GM19467 (cell line): ENCODE data around the gene CTNNA2.

ENCODE experiments used
- ATAC-seq: cut with Tn5 transposase; IDR thresholded peaks from one replicate; pipeline ENCODE4 v1.9.1; 2021; ENCODE audit warnings: mild to moderate bottlenecking, moderate library complexity; ENCODE audit not compliant: unreplicated experiment

CTNNA2 gene

GRCh38 chr2:79782576-79783452 is 270.0 kb downstream of the CTNNA2 start:
- no peak for ATAC-seq

- no peak for ATAC-seq
Observed at GRCh38 chr2:79788952-79789651, 276.3 kb downstream of the CTNNA2 start.

DNA sequence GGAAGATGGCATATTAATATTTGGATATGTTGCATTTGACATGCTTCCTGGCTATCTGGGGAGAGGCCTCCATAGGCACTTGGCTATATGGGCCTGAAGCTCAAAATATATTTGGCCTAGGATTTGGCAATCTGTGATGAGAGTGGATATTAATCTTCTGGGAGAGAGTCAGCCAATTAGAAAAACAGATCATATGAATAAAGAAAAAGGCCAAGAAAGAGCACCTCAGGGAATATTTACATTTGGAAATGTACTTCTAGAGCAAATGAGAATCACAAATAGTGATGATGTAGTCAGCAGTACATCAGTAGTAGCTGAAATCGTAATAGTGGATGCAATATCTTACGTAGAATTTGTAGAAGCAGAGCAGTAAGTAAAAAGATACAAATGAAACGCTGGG is 277.0 kb downstream of the CTNNA2 start:
- ATAC-seq: no peak

DNA sequence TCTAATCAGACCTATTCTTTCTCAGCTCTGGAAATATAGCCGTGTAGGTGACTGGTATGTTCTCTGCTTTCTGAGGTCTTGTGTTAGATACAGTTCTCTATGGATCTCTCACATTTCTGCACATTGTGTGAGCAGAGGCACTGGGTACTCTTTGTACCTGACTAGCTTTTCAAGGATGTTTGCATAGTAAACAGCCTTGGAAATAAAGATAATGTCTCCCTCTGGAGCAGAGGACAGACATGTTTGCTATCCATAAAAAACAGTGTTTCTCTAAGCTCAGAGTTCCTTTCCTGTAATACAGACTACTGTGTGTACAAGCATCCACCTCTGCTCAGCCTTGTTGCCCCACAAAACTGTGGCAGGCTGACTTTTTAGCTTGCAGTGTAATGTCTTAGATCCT is 279.2 kb downstream of the CTNNA2 start:
- no peak for ATAC-seq

DNA sequence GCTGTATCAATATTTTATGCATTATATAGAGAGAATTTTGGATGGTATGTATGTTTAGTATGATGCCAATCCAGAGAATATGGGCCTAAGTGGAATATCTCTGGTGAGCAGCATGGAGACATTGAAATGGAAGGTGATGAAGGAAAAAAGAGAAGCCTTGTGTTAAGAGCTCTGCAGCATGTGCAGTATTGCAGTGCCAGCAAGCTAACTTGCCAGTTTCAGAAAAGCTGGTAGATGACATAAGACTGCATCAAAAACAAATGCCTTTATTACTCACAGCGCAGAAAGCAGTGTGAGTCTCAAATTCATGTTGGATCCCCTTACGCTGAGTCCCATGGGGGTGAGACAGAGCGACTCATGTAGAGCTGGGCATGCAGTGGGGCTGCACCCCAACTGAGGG is 280.2 kb downstream of the CTNNA2 start:
- ATAC-seq: no peak

DNA sequence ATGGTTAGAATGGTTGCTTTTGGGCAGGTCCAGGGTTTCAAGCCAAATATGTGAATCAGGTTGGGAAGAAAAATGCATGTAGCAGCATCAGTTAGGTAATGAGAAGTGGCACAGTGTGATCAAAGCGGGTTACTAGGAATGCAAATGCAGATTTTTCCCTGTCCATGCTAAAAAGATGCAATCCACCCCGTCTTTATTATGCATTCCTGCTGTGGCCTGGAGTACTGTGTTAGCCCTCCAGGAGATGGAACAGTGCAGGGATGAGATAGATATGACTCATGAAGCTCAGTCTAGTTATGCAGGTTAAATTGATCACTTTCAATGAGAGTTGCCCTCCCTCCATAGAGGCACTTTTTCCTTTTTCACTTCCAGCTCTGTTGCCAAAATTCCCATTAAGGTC is 283.8 kb downstream of the CTNNA2 start:
- no peak for ATAC-seq

- no peak for ATAC-seq
Observed at GRCh38 chr2:79798776-79799175, 285.9 kb downstream of the CTNNA2 start.

DNA sequence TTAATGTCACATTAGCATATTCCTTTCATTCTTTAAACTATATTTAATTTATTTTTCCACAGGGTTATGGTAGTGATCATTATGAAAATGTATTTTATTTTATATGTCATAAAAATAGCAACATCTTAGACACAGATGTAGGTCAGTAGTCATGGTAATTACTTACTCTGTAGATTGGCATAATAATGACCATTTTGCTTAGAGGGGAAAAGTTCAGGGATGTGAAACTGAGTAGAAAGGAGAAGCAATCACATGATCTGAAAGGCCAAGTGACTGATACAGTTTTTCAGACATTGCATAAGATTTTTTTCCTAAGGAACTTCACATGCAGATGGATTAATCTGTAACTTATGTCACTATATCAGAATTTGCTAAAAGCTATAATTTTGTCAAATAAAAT is 286.9 kb downstream of the CTNNA2 start:
- no peak for ATAC-seq

- ATAC-seq: no peak
Observed at GRCh38 chr2:79801082-79801481, 288.2 kb downstream of the CTNNA2 start.

DNA sequence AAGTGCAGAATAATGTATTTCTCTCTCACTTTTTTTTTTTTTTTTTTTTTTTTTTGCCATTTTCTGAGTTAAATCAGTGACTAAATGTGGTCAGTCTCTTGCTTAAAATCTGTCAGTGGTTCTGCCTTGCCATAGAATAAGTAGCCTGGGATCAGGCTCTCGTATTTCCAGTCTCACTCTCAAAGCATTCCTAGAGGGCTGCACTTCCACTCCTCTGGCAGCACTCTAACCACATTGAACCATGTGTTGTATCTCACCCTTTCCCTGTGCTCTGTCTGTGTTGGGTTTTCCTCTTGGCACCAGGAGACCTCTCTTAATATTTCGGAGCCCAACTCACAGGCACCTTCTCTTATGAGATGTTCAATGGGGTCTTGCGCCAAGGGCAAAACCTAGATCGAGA is 304.4 kb downstream of the CTNNA2 start:
- no peak for ATAC-seq

DNA sequence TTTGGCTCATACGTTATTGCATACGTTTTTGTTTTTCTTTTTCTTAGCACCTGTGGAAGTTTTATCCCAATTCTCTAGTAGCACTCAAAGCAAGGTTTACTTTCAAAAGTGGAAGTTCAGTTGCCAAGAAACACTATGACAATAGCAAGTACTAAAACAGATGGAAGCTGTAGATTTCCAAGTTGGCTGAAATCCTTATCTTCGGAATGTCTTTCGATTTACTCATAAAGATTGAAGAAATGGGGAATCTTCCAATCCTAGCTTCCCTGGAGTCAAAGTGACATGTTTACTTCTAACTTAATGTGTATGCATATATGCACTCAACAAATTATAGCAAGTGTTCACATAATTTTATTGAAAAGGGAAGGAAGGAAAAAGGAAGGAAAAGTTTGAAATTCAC is 307.4 kb downstream of the CTNNA2 start:
- ATAC-seq: no peak

DNA sequence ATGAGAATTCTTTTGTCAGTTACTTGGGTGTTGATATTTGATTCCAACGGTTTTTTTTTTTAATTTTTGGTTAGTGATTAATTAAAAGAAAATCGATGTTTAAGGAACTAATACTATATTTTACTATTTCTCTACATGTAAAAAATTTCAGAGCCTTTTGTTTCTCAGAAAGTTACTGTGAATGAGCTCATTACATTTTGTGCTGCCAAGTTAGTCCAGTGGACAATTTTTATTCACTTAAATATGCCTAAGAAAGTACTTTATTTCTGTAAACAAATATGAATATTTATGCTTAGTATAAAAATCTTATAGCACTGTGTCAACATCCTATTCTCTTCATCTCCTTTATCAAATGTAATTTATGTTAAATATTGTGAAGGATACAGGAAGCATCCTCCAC is 309.3 kb downstream of the CTNNA2 start:
- no peak for ATAC-seq

DNA sequence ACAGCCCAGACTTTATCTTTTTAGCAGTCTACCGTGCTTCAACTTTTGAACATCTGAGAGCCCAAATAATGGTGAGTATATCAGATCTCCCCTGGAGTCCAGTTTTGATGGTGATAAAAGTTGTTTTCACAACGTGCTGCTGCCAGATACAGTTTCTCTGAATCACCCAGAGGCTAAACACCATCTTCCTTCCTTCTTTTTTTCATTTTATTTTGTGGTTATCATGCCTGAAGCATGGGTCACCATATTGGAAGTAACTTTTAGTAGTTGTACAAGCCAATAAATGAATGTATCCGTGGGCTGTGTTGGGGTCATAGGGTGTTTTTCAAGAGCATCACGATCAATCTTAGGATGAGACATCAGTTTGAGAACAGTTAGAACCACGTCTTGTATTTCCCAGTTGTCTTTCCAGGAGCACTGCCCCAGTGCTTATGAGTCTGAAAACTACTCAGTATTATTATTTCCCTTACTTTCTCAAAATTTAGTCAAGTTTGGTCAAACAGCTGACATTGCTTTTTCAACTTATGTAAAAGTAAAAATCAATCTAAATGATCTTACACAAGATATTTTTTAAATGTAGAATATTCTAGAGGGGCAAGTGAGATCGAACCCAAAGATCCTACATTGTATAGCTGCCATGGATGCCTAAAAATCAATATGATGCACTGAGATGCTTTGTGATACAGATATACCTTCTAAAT is 311.4 kb downstream of the CTNNA2 start:
- ATAC-seq: no peak

- ATAC-seq: no peak
Observed at GRCh38 chr2:79827881-79828280, 315.0 kb downstream of the CTNNA2 start.

- no peak for ATAC-seq
Observed at GRCh38 chr2:79830501-79830900, 317.6 kb downstream of the CTNNA2 start.

DNA sequence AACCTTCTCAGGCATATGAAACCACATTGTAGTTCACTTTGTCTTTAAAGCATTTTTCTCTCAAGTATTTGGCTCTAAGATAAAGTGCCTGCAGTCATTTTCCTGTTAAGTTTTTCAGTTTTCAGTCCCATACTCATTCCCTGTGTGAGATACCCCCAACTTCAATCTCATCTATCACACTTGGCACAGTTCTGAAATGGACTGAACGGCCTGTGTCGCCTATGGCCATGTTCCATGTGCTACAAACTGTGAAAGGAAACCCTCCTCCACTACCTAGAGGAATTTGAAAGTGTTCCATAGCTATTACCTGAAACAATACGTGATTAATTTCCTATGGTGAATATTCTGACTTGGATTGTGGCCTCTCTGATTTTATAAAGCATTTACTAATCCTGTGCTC is 319.1 kb downstream of the CTNNA2 start:
- no peak for ATAC-seq

GRCh38 chr2:79832511-79833234 is 319.8 kb downstream of the CTNNA2 start:
- no peak for ATAC-seq

DNA sequence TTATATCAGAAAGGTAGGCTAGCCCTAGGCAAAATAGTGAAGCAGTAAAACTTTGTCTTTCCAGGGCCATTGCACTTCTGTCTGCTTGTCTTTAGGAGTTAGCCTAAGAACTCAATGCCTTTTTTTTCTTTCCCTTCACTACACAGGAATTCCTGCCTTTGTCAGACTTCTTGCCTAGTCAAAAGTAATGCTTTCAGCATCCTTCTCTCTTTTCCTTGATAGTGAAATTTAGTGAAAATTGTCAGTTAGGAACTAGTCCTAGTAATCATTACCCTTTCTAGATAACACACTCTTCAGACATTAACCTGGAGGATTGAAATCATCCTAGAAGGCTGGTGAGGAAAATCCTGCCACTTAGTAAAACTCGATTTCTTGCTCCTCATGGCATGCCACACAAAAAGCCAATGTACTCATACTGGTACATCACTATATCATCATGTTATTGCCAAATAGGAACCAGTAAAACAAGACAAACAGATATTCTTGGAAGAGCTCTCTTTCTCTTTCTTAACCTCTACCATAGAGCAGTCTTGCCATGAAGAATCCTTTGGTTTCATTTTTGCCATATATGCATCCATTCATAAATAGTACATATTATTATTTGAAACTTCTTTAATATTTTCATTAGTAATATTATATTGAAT is 320.5 kb downstream of the CTNNA2 start:
- no peak for ATAC-seq

GRCh38 chr2:79835911-79836310 is 323.1 kb downstream of the CTNNA2 start:
- ATAC-seq: no peak

- ATAC-seq: no peak
Observed at GRCh38 chr2:79844011-79844410, 331.2 kb downstream of the CTNNA2 start.

DNA sequence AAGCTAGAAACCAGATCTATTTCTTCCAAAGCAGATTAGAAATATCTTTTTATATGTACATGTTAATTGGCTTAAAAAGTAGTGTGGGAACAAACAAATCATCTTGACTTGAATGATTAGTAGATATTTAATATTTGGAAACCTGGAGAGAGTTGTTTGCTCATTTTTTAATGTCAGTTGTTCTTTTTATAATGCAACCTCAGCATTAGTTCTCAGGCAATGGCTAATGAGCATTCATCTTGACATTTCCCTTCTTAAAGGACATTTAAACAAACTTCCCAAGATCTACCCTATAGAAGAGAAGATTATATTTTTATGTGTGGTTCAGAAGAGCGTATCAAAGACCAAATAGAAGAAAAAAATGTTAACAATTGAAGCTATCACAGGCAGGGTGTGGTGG is 334.0 kb downstream of the CTNNA2 start:
- no peak for ATAC-seq
